ENCODE measurements around the gene RNF150.

The RNF150 gene

DNA sequence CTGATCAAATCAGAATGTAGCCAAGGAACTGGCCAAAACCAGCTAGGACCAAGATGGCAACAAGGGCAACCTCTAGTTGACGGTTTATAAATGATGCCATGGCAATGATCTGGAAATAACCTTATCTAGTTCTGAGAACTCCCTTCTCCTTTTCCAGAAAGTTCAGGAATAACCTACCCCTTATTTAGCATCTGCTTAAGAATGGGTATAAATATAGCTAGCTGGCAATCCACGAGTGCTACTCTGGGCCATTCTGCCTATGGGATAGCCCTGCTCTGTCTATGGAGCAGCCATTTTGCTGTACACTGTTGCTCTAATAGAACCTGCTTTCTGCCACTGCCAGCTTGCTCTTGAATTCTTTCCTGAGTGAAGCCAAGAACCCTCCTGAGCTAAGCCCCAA, 192.7 kb downstream of the RNF150 start:
- no peak overlapping the region for H3K27ac ChIP-seq
- no peak overlapping the region for H3K4me3 ChIP-seq

DNA sequence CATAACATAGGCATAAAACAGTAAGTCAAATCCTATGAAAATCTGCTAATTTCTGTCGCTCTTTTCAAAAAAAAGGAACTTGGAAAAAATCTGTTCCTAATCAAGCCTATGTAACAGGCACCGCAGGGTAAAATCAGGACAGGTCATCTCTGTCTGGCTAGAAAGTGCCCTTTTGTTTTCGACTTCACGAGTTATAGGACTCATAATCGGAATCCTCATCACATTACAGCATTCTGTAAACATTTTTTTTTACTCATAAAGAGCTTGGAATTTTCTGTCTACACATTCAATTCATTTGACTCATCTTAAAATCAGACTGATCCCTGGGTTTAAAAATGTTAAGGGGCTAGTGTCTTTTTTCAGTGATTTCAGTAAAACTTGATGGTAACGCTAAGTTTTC, 195.4 kb downstream of the RNF150 start:
- no peak overlapping the region for H3K4me3 ChIP-seq
- no peak overlapping the region for H3K27ac ChIP-seq

DNA sequence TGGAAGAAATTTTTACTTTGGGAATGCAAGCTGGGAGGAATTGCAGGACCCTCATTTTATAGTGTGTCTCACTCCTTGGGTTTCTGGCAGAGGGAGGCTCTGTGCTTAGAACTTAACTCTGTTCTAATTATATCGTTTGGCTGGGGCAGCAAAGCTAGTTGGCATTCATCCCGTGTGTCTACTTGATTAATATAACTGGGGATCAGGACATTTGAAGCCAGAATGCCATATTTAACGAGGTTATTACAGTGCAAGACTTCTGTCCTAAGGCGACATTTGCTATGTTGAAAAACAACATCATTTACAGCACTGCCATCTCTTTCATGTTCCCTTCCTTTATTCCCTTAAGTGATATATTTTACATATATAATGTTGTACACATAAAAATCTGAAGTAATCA, 198.0 kb downstream of the RNF150 start:
- no peak overlapping the region for H3K27ac ChIP-seq
- no peak overlapping the region for H3K4me3 ChIP-seq

DNA sequence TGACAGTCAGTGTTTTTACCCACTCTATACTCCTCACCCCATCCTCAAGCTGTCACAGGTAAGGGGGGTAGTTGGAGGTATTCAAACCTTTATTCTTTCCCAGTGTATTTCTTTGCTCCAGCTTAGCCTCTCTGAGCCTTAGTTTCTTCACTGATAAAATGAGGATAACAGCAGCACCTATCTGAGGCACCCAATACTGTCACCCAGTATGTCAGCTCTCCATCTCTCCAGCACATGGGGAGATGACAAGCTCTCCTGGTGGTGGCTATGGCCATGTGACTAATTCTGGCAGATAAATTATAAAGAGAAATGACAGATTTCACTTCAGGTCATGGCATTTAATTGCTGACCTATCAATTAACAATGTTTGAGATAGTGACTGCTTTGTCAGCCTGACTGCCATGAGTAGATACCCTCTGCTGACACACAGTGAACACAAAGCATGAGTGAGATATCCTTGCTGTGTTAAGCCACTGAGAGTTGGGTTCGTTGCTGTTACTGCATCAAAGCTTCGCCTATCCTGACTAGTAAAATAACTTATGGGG, 200.7 kb downstream of the RNF150 start:
- Histone ChIP-seq H3K27ac (no peak overlapping the region), H3K4me3 (no peak overlapping the region)

DNA sequence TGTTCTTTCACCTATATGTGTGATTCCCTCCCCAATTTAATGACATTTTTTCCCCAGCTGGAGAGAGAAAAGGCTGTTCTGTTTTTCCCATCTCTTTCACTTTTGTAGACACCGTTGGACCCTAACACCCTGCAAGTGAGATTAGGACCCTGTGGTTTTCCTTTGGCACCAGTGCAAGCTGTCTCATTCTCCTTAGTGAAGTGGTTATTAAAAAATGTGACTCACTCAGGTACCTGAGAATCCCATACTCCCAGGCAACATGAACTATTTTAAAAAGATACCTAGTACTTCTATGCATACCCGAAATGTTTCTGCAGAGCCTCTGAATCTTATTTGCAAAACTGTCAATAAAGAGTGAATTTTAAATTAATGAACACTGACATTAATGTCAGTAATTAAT, 201.4 kb downstream of the RNF150 start:
- Histone ChIP-seq H3K27ac (no peak overlapping the region), H3K4me3 (no peak overlapping the region)

DNA sequence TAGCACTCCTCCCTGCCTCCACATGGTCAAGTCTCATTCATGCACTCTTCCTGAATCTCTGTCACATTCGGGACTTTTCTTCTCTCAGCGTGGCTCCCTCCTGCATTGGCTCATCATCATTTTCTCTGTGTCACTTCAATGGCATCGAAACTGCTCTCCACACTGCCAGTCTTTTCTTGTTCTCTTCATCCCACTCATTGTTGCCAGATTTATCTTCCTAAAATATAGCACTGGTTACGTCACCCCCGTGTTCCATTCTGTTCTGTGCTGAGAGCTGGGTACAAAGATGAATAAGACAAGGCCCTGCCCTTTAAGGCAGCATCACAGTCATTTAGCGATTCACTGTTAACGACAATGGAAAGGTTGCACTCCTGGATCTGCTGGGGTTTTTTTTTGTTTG, 202.7 kb downstream of the RNF150 start:
- Histone ChIP-seq H3K27ac (no peak overlapping the region), H3K4me3 (no peak overlapping the region)

DNA sequence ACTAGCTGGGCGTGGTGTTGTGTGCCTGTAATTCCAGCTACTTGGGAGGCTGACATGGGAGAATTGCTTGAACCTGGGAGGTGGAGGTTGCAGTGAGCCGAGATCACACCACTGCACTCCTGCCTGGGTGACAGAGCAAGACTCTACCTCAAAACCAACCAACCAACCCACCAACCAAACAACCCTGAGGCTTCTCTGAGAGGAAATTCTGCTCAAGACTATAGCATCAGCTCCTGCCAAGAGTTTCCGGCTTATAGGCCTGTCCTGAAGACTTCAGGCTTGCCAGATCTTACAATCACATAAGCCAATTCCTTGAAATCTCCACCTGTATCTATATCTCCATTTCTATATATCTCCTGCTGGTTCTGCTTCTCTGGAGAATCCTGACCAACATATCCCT, 203.3 kb downstream of the RNF150 start:
- no peak overlapping the region for H3K4me3 ChIP-seq
- H3K27ac ChIP-seq, result no peak overlapping the region

DNA sequence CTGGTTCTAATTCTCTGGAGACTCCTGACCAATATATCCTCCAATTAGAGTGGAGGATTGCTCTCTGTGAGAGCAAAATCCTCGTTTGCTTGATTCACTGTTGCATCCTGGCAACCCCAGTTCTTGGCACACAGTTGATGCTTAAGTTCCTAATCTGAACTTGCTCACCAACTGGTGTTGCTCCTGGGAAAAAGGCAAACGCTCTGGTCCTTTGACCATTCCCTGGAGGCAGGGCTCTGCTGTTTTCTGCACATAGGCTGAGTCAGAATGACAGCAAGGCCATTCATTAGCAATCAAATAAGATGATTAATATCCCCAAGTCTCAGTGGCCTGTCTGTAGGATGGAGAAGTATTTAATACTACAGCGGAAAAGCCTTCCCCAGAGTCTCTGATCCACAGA, 204.4 kb downstream of the RNF150 start:
- H3K27ac ChIP-seq, result no peak overlapping the region
- H3K4me3 ChIP-seq, result no peak overlapping the region

DNA sequence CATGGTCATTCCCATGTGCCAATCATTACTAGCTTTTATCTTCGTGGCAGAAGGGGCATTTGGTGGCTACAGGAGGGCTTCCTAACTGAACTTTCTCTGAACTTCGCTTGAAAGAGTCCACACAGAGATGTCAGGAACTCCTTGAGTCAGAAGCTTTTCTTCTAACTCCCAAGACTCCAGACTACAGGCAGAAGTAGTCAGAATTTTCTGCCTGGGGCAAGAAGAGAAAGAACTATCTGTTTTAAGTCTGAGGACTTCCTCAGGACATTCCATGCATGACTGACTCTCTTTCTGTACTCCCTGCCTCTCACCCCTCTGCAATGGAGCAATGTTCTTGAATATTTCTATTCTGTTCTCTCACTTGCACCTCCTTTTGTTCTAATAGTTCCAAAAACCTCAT, 206.6 kb downstream of the RNF150 start:
- H3K4me3 ChIP-seq, result no peak overlapping the region
- no peak overlapping the region for H3K27ac ChIP-seq

DNA sequence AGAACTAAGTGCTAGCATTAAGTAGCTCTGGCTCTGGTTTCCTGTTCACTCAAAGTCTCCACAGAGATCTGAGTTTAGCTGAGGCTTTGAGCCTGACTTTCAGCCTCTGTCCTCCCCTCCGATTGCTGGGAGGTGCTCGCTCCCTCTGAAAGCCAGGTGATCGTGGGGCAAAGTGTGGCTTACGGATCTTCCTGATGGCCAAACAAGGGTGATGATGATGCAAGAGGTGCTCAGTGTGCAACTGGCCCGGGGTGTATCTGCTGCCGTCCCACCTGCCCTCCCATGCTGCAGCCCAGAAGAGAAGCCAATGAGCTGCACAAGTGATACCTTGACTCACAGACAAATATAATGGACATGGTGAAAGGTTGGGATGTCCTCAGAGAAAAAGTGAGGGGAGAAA, 207.9 kb downstream of the RNF150 start:
- H3K27ac ChIP-seq, result no peak overlapping the region
- no peak overlapping the region for H3K4me3 ChIP-seq

DNA sequence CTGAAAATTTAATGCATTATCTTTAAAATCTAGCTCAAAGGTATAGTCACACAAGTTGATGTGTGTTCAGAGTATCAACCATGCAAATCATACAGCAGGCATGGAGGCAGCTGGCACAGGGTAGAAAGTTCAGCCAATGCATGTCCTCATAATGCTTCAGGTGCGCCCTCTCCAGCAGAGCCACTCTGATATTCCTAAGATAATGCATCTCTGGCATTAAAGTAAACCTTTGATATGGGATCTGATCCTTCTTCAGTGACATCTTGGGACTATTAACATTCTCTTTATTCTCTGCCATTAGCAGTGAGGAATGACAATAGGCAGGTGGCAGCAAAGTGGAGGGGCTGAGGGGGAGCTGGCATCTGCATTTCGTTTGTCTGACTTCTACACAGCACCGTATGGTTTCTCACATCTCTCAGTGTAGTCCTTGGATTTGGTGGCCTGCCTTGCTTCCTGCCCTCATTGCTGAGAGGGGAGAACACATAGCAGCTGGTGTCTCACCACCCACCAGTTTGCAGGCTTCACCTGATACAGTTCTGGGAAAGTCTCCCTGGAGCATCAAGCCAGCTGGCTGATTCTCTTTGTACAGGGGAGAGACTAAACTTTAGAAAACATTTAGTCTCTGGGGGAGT, 208.4 kb downstream of the RNF150 start:
- Histone ChIP-seq H3K4me3 (no peak overlapping the region), H3K27ac (no peak overlapping the region)

DNA sequence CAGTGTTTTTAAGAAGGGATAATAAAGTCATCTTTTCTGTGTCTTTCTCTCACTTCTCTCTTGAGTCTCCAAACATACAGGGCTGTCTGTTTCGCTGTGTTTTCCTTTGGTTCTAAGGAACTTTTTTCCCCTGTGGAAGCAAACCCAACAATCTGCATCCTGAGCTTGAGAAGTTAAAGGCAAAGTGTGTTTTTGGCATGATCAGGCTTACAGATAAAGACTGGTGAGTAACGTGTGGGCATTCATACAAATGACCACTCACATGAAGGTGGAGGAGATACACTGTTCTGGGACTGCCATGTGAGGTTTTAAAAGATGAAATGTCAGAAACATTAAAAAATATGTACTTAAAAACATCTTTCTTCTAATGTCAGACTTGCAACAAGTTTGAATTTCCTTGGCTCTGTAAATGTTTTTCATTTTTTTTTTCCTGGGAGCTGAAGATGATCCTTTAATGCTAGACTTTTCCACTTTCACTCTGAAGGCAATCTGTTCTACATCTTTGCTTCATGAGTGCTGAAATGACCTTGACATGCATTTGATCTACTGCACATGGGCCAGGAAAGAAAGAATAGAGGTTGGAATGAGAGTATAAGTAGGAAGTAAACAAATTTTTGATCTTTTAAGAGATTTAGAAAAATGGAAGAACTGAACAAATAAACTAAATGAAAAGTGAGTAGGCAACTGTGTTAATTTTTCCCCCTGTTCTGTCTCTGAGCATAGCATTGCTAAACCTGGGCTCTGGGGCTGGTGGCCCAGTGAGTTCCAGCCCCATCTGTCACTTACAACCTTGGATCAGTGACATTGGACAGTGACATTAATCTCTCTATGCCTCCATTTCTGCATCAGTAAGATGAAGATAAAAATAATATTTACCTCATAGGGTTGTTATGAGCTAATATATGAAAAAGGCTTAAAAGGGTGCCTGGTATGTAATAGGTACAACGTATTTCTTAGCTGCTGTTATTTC, 226.0 kb downstream of the RNF150 start:
- Histone ChIP-seq H3K27ac (no peak overlapping the region), H3K4me3 (no peak overlapping the region)

DNA sequence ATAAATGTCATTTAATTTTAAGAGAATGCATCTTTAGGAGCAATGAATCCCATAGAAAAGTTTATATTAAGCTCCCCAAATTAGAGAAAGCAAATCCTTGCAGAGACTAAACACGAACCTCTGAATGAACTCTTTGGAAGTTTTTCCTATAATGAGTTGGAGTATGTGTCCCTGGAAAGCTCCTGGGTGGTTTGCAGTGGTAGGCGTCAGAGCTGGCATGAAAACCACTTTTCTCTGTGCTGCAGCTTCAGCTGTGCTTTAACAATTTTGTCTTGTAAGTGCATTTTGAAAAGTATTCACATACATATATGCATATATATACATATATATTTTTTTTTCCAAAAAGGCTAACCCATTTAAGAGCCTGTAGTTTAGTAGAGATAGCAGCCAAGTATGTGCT, 228.4 kb downstream of the RNF150 start:
- Histone ChIP-seq H3K27ac (no peak overlapping the region), H3K4me3 (no peak overlapping the region)

DNA sequence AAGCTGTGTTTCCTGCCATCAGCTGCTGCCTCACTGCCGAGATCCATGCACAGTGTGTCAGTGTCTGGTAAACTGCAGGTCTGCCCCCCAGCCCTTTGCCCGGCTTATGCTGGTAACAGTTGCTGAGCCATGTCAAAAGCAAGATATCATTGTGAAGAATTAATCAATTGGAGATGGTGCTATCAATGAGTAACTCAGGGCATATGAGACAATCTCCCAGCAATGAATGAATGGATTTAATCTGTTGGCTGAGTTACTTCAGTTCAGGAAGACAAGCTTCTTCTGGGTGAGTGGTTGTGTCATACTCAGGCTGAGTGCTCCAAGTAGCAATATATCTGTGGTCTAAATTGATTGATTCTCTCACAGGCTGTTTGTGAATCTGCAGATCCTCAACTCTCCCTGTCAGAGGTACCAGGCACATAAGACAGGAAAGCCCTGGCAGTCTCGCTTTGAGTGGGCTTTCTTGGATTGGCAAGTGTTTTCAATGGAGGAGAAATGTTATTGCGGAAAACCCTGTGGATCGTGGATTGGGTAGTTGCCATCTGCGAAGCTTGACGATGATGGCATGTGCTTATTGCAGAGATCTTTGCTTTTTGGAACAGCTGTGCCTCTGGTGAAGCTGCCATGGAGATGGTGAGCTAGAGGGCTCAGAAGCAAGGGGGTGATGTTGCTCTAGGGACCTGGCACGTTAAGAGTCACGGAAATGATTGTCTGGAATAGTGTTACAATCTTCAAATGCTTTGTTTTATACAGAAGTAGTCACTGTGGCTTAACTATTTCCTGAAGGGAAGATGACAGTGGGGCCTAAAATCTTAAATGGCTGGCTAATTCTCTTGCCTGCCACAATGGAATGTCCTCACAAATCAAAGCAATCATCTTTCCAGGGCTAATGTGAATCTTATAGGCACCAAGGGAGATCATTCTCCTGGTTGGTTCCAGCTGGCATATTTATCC, 229.5 kb downstream of the RNF150 start:
- H3K27ac ChIP-seq, result no peak overlapping the region
- H3K4me3 ChIP-seq, result no peak overlapping the region

DNA sequence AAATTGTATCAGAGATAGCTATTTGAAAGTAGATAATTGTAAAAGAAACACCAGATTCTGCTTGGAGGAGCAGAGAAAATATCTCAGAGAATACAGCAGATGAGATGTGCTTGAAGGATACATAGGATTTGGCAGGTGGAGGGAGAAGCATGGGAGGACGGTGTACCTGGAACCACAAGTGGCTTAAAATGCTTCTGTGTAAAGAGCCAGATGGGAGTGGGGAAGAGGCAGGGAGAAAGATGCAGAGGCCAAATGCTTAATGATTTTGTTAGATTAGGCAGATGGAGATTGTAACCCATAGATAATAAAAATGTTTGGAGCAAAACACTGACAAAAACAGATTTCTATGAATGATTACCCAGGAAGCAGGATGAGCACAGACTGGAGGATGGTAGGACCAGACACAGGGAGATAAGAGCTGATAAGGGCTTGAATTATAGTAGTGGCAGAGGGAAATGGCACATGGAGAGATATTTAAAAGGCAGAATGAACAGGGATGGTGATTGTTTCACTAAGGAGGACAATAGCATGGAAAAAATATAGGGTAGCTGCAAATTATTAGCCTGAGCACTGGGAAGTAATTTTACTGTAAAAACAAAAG, 231.4 kb downstream of the RNF150 start:
- no peak overlapping the region for H3K4me3 ChIP-seq

DNA sequence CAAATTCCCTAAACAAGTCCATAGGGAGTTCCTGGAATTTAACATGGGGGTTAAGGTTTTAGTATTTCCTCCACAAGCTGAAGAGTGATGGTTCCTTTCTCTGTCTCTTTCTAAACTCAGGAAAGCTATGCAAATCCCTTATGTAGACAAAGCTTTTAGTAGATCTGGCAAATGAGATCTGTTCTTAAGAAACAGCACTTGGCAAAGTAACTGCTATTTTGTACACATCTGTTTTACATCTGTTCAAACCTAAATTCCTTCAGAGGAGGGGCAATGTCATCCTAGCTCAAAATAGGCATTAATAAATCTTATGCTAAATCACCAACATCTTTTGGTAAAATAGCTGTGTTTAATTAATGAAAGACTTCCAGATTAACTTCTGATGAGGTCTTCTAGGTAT, 239.3 kb downstream of the RNF150 start:
- no peak overlapping the region for H3K4me3 ChIP-seq
- H3K27ac ChIP-seq, result peak overlapping the region in 1 of 21 experiments; percentile 16

More for the DNA sequence above, 231.4 kb downstream of the RNF150 start:
- no peak overlapping the region for H3K27ac ChIP-seq

DNA sequence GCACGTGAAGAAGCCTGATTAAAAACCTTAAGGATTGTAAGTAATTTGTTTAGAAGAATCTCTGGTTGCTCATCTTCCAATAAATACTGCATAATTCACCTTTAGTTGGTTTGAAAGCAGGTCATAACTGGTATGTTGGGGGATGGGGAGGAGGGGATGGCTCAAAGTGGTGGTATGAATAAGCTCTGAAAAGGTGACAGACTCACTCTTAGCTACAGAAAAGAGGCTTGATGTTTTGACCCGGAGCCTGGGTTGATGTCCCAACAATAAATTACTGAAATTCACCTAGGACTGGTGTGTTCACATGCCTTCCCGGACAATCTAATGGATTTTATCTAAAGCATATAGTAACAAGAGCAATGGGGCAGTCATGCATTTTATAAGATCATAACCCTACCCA, 245.2 kb downstream of the RNF150 start:
- Histone ChIP-seq H3K4me3 (no peak overlapping the region), H3K27ac (no peak overlapping the region)

DNA sequence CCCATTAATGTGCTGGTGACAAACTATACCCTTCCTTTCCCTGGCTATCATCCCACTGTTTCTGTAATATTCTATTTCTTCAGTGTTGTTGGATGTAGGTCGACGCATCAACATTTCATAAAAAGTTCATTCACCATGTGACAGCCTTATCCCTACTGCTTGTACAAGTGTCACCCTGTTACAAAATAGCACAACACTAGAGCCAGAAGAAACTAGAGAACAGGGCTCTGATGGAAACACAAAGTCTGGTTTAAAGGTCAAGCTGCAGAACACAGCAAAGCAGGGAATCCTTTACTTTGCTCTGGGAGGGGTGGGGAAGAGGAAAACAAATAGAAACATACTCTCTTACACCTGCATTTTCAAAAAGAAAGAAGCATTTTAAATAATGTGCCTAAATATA, 245.8 kb downstream of the RNF150 start:
- Histone ChIP-seq H3K4me3 (no peak overlapping the region), H3K27ac (no peak overlapping the region)

DNA sequence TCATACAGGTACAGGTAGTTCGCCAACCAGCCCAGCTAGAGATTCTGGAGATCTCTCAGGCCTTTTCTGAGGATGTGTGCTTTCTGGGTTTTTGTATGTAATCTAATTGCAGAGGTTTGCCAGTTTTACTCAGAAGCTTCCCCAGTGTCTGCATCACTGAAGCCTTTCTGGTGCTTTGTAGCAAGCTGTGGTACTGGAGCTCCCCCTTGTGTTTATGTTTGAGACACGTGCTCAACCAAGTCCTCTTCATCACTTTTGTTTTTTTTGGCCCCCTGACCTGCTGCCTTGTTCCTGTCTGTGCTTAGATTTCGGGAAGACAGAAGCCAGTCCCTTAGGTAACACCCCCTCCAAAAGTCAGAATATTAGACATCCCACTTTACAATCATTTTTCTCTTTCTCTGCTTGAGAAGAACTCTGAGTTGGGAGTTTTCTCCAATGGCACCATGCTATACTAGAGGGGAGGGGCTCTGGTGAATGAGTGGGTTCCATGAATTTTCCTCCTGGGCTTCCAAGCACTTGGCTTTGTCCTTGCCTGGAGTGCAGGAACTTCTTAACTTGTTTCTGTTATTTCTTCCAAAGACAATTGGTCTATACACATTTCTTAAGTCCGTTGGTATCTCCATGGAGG, 248.7 kb downstream of the RNF150 start:
- Histone ChIP-seq H3K27ac (no peak overlapping the region), H3K4me3 (no peak overlapping the region)

Data from skin epidermis (tissue), 12 donors.